Neutrophil (primary cell): ENCODE measurements around the gene CLCN2.
A peak's percentile ranks its signal among the peaks of the same experiment; 100 is the strongest.

ENCODE experiments used
- H3K27ac ChIP-seq: fragments of 200-600 bp; sonication (generic); 2 replicates; pipeline ENCODE4 v1.5.1; 2016; ENCODE audit warnings: mild to moderate bottlenecking, moderate library complexity
- H3K27me3 ChIP-seq: fragments of 200-600 bp; sonication (generic); 2 replicates; pipeline ENCODE4 v1.6.0; 2016; ENCODE audit warnings: mild to moderate bottlenecking
- H3K36me3 ChIP-seq: fragments of 200-600 bp; sonication (generic); 2 replicates; pipeline ENCODE4 v1.5.1; 2017
- H3K4me1 ChIP-seq, 2 experiments: fragments of 200-600 bp in 1 of 2; sonication (generic) in 1 of 2; 1 replicate in 1 of 2; 2 replicates in 1 of 2; pipeline versions ENCODE4 v1.5.1 to v1.6.1; 2013 to 2016; ENCODE audit warnings: low read depth in 1 of 2, low read length in 1 of 2, mild to moderate bottlenecking in 1 of 2, moderate library complexity in 1 of 2; ENCODE audit not compliant: control insufficient read depth in 1 of 2, insufficient read depth in 1 of 2
- H3K4me3 ChIP-seq, 2 experiments: fragments of 200-600 bp in 1 of 2; sonication (generic) in 1 of 2; 1 replicate in 1 of 2; 2 replicates in 1 of 2; pipeline ENCODE4 v1.5.1; 2013 to 2016; ENCODE audit warnings: low read depth in 1 of 2, low read length in 1 of 2, mild to moderate bottlenecking in 1 of 2, moderate library complexity in 1 of 2
- H3K9me3 ChIP-seq: fragments of 200-600 bp; sonication (generic); 2 replicates; pipeline ENCODE4 v1.5.1; 2016
- CTCF ChIP-seq: fragments of 200-600 bp; sonication (generic); IDR thresholded peaks from 2 replicates; pipeline ENCODE4 v1.5.1; 2016; ENCODE audit warnings: antibody characterized with exemption

The CLCN2 gene

GRCh38 chr3:184314700-184315542, 46.5 kb downstream of the CLCN2 start:
- Histone ChIP-seq H3K27ac (peak overlapping the region; percentile 92), H3K4me1 (peaks cover 23 to 29% of the 10 kb centered on the region in 2 experiments), H3K9me3 (no peaks in the 10 kb centered on the region), H3K27me3 (no peaks in the 10 kb centered on the region), H3K36me3 (peaks cover 1% of the 10 kb centered on the region), H3K4me3 (peak overlapping the region; percentile 63 to 82)
- TF ChIP-seq CTCF: no peak

GRCh38 chr3:184314363-184314699, 47.1 kb downstream of the CLCN2 start, which contains the start of gene EIF4G1:
EIF4G1 (plus strand) TSS chr3:184314606; CDS start chr3:184315797, 1,191 bp downstream.
- Histone ChIP-seq H3K4me1 (peaks cover 23 to 24% of the 10 kb centered on the region in 2 experiments), H3K9me3 (no peaks in the 10 kb centered on the region), H3K27me3 (no peaks in the 10 kb centered on the region), H3K27ac (peak within 1 kb of the TSS; percentile 92), H3K36me3 (peaks cover 6% of the 10 kb centered on the region), H3K4me3 (peak within 1 kb of the TSS; percentile 63 to 82)
- peak; percentile 41 for TF ChIP-seq CTCF

GRCh38 chr3:184311633-184312032, 49.8 kb downstream of the CLCN2 start:
- peaks cover 33% of the 10 kb centered on the region for H3K36me3 ChIP-seq
- H3K27ac ChIP-seq: no peak overlapping the region
- H3K9me3 ChIP-seq: no peaks in the 10 kb centered on the region
- H3K27me3 ChIP-seq: no peaks in the 10 kb centered on the region
- TF ChIP-seq CTCF: no peak
- H3K4me3 ChIP-seq: no peak overlapping the region
- H3K4me1 ChIP-seq: peaks cover 21% of the 10 kb centered on the region in 2 experiments

- H3K36me3 ChIP-seq: peaks cover 62% of the 10 kb centered on the region
- no peak for TF ChIP-seq CTCF
- no peak overlapping the region for H3K27ac ChIP-seq
- H3K27me3 ChIP-seq: no peaks in the 10 kb centered on the region
- H3K4me3 ChIP-seq: no peak overlapping the region
- no peaks in the 10 kb centered on the region for H3K9me3 ChIP-seq
- peaks cover under 1 to 2% of the 10 kb centered on the region in 2 experiments for H3K4me1 ChIP-seq
These were observed 52.7 kb downstream of the CLCN2 start for GRCh38 chr3:184308744-184309143.

- Histone ChIP-seq H3K4me1 (no peaks in the 10 kb centered on the region), H3K9me3 (no peaks in the 10 kb centered on the region), H3K36me3 (peaks cover 70% of the 10 kb centered on the region), H3K27me3 (no peaks in the 10 kb centered on the region), H3K27ac (no peak overlapping the region), H3K4me3 (no peak overlapping the region)
- no peak for TF ChIP-seq CTCF
These were observed 53.5 kb downstream of the CLCN2 start for GRCh38 chr3:184307915-184308314.
